Transverse colon (tissue), 4 donors: ENCODE results near the gene CDH13.

Experiments used
- CTCF ChIP-seq, 5 experiments: fragments of 200-600 bp in 3 of 5; fragments of 450-650 bp in 2 of 5; sonication (generic) in 3 of 5; IDR thresholded peaks; 1 replicate in 2 of 5; 2 replicates in 3 of 5; pipeline ENCODE4 v1.5.1; 2016 to 2017; ENCODE audit warnings: antibody characterized with exemption in 5 of 5, inconsistent platforms in 3 of 5, mild to moderate bottlenecking in 2 of 5, moderate library complexity in 1 of 5
- POLR2A ChIP-seq: fragments of 450-650 bp; IDR thresholded peaks from one replicate; pipeline ENCODE4 v1.6.1; 2016; ENCODE audit warnings: antibody characterized with exemption, mild to moderate bottlenecking, moderate library complexity
- POLR2AphosphoS5 ChIP-seq, 3 donors: sonication (generic); formaldehyde crosslinking; IDR thresholded peaks; one replicate each; pipeline ENCODE4 v1.6.1; 2016; ENCODE audit warnings: antibody characterized with exemption in 3 of 3

GRCh38 chr16:83438326-83438725 is 811.6 kb downstream of the CDH13 start:
- no peak for TF ChIP-seq CTCF (IDR thresholded peaks at IDR 0.05)
- no peak for TF ChIP-seq POLR2A
- TF ChIP-seq POLR2AphosphoS5 (IDR thresholded peaks at IDR 0.05): no peak
